ENCODE measurements around the gene TAP1.
"Not testable (repeated sequence)": the region's sequence is repeated elsewhere in the genome, so short reads cannot be mapped to it uniquely, and the experiment has no call there.

The TAP1 gene

GRCh38 chr6:32888576-32888975 is 35.1 kb upstream of the TAP1 start:
- in situ Hi-C loops (cut with MboI; ENCODE audit: low sequenced_read_pairs, unreplicated experiment): loop anchor here (5.0 kb wide), 1 partner anchor 99 kb away; no protein-coding TSS in a partner anchor
- no peak for DNase-seq (ENCODE audit: low spot score)
- no peak for TF ChIP-seq CTCF (IDR thresholded peaks at IDR 0.05; ENCODE audit: borderline replicate concordance, control extremely low read depth, extremely low read depth, insufficient read depth, missing control alignments)

- in situ Hi-C loops (cut with MboI; ENCODE audit: low sequenced_read_pairs, unreplicated experiment): loop anchor here (5.0 kb wide), 1 partner anchor 100 kb away; no protein-coding TSS in a partner anchor
- no peak for TF ChIP-seq CTCF (IDR thresholded peaks at IDR 0.05; ENCODE audit: borderline replicate concordance, control extremely low read depth, extremely low read depth, insufficient read depth, missing control alignments)
- DNase-seq (ENCODE audit: low spot score): no peak
Observed at GRCh38 chr6:32887616-32888015, 34.1 kb upstream of the TAP1 start.

- in situ Hi-C loops (cut with MboI; ENCODE audit: low sequenced_read_pairs, unreplicated experiment): loop anchor here (5.0 kb wide), 1 partner anchor 100 kb away; no protein-coding TSS in a partner anchor
- no peak for TF ChIP-seq CTCF (IDR thresholded peaks at IDR 0.05; ENCODE audit: borderline replicate concordance, control extremely low read depth, extremely low read depth, insufficient read depth, missing control alignments)
- no peak for DNase-seq (ENCODE audit: low spot score)
Observed at GRCh38 chr6:32886681-32887383, 33.3 kb upstream of the TAP1 start.

- peak; percentile 67 for DNase-seq (ENCODE audit: low spot score)
- in situ Hi-C loops (cut with MboI; ENCODE audit: low sequenced_read_pairs, unreplicated experiment): loop anchor here (5.0 kb wide), 1 partner anchor 102 kb away; no protein-coding TSS in a partner anchor
Observed at GRCh38 chr6:32885698-32886286, 32.3 kb upstream of the TAP1 start.

GRCh38 chr6:32883789-32884188 is 30.3 kb upstream of the TAP1 start:
- no peak for DNase-seq (ENCODE audit: low spot score)
- TF ChIP-seq CTCF (IDR thresholded peaks at IDR 0.05; ENCODE audit: borderline replicate concordance, control extremely low read depth, extremely low read depth, insufficient read depth, missing control alignments): no peak
- in situ Hi-C loops (cut with MboI; ENCODE audit: low sequenced_read_pairs, unreplicated experiment): no loop called here

More at GRCh38 chr6:32885698-32886286, 32.3 kb upstream of the TAP1 start:
- TF ChIP-seq CTCF (IDR thresholded peaks at IDR 0.05; ENCODE audit: borderline replicate concordance, control extremely low read depth, extremely low read depth, insufficient read depth, missing control alignments): peak; percentile 47

- in situ Hi-C loops (cut with MboI; ENCODE audit: low sequenced_read_pairs, unreplicated experiment): no loop called here
- TF ChIP-seq CTCF (IDR thresholded peaks at IDR 0.05; ENCODE audit: borderline replicate concordance, control extremely low read depth, extremely low read depth, insufficient read depth, missing control alignments): no peak
- DNase-seq (ENCODE audit: low spot score): no peak
Observed at GRCh38 chr6:32882879-32883250, 29.4 kb upstream of the TAP1 start.

- in situ Hi-C loops (cut with MboI; ENCODE audit: low sequenced_read_pairs, unreplicated experiment); DNase-seq (ENCODE audit: low spot score): not testable (repeated sequence)
Observed at GRCh38 chr6:32880962-32881361, 27.5 kb upstream of the TAP1 start.

Data from GM13976 (cell line).